Muscle of leg (tissue), 11 donors: ENCODE data around the gene HAAO. TPM values are rescaled to one million over a fixed set of nuclear protein-coding genes. Genes with fewer than 3 reads are reported as not detected.

Source experiments
- DNase-seq: peaks from one replicate; pipeline ENCODE4 v3.0.0; 2013
- H3K27ac ChIP-seq: one replicate; pipeline ENCODE4 v1.5.1; 2013; ENCODE audit warnings: mild to moderate bottlenecking, low read length, control low read depth
- H3K27me3 ChIP-seq: one replicate; pipeline ENCODE4 v1.6.1; 2013; ENCODE audit warnings: low read length; ENCODE audit not compliant: control insufficient read depth, insufficient read depth
- H3K36me3 ChIP-seq: one replicate; pipeline ENCODE4 v1.6.1; 2013; ENCODE audit warnings: low read length; ENCODE audit not compliant: control insufficient read depth, insufficient read depth
- H3K4me1 ChIP-seq: one replicate; pipeline ENCODE4 v1.6.1; 2013; ENCODE audit warnings: low read length; ENCODE audit not compliant: control insufficient read depth, insufficient read depth
- H3K4me3 ChIP-seq: one replicate; pipeline ENCODE4 v1.5.1; 2013; ENCODE audit warnings: low read length, control low read depth
- H3K9me3 ChIP-seq: replicated peaks from 2 replicates; pipeline ENCODE4 v1.6.1; 2013; ENCODE audit warnings: low read depth, low read length; ENCODE audit not compliant: control insufficient read depth
- WGBS: methylation state at CpG from one replicate; pipeline ENCODE4 v1.1.5; 2013; ENCODE audit warnings: missing lambda C conversion rate; ENCODE audit not compliant: insufficient coverage; 5-methylcytosine and 5-hydroxymethylcytosine counted together
- polyA plus RNA-seq, 8 donors: library from polyadenylated mRNA; unstranded; fragments of 120-200 nt; gene quantifications; one replicate each; pipeline versions ENCODE4 v1.2.1 to v1.2.3, GENCODE V29; 2013; ENCODE audit warnings: inconsistent platforms in 1 of 8, low replicate concordance in 1 of 8; ENCODE audit not compliant: insufficient read length in 8 of 8, insufficient read depth in 1 of 8
- total RNA-seq: library from RNA; stranded (reverse); fragments of 120-200 nt; gene quantifications from one replicate; pipeline ENCODE4 v1.2.4, GENCODE V29; 2013

HAAO gene
- total and polyA plus RNA-seq, 9 donors = 14.8 to 23.5 (median 18.6) TPM

- H3K36me3 ChIP-seq = no peaks in the 10 kb centered on the region
- H3K27ac ChIP-seq = no peak overlapping the region
- no peak overlapping the region for H3K4me3 ChIP-seq
- DNase-seq = no peak
- H3K27me3 ChIP-seq = no peaks in the 10 kb centered on the region
- no peaks in the 10 kb centered on the region for H3K9me3 ChIP-seq
- peaks cover 23% of the 10 kb centered on the region for H3K4me1 ChIP-seq
- WGBS = no CpG with 5 or more reads among the region's 3 CpGs
Measured at GRCh38 chr2:42804338-42804737, 12.0 kb upstream of the HAAO start.

DNA sequence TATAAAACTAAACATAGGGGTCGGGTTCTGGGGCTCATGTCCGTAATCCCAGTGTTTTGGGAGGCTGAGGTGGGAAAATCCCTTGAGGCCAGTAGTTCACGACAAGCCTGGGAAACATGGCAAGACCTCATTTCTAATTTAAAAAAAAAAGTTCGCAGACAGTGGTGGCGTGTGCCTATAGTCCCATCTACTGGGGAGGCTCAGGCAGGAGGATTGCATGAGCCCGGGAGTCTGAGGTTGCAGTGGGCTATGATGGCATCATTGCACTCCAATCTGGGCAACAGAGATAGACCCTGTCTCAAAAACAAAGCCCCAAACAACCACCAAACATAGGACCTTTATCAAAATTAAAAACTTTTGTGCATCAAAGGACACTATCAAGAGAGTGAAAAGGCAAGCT lies 9.8 kb upstream of the HAAO start:
- no peaks in the 10 kb centered on the region for H3K9me3 ChIP-seq
- H3K36me3 ChIP-seq = no peaks in the 10 kb centered on the region
- H3K4me1 ChIP-seq = peaks cover 15% of the 10 kb centered on the region
- H3K27me3 ChIP-seq = no peaks in the 10 kb centered on the region
- H3K27ac ChIP-seq = no peak overlapping the region
- no peak overlapping the region for H3K4me3 ChIP-seq
- WGBS = 88% methylated on average over 4 of the region's 6 CpGs
- DNase-seq = no peak

DNA sequence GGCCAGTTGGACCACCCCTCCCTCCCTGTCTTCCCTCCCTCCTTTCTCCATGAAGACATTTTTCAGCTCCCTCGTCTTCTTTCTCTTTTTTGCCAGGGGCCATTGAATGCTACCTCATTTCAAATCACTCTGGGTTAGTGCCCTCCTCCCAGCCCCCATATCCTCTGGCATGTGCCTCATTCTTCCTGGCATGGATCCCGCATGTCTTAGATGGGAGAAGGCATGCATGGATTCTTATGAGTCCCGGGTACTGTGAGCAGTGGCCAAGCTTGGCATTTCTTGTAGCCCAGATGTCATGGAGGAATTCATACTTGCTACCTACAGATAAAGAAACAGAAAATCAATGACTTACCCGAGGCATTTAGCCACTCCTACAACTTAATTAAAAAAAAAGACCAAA lies 9.0 kb upstream of the HAAO start:
- H3K36me3 ChIP-seq = no peaks in the 10 kb centered on the region
- H3K9me3 ChIP-seq = no peaks in the 10 kb centered on the region
- no peak overlapping the region for H3K4me3 ChIP-seq
- no peaks in the 10 kb centered on the region for H3K27me3 ChIP-seq
- peak overlapping the region; percentile 8 for H3K27ac ChIP-seq
- WGBS = 0% methylated on average over 1 of the region's 4 CpGs
- peak; percentile 47 for DNase-seq
- peaks cover 13% of the 10 kb centered on the region for H3K4me1 ChIP-seq

GRCh38 chr2:42800981-42801380 lies 8.6 kb upstream of the HAAO start:
- whole genome bisulfite sequencing = 0% methylated on average over 1 of the region's 2 CpGs
- no peak overlapping the region for H3K4me3 ChIP-seq
- H3K27ac ChIP-seq = peak overlapping the region; percentile 8
- H3K27me3 ChIP-seq = no peaks in the 10 kb centered on the region
- H3K36me3 ChIP-seq = no peaks in the 10 kb centered on the region
- H3K9me3 ChIP-seq = no peaks in the 10 kb centered on the region
- H3K4me1 ChIP-seq = peaks cover 13% of the 10 kb centered on the region
- peak; percentile 62 for DNase-seq

- Histone ChIP-seq H3K4me3 (no peak overlapping the region), H3K9me3 (no peaks in the 10 kb centered on the region), H3K4me1 (peaks cover 15% of the 10 kb centered on the region), H3K27me3 (no peaks in the 10 kb centered on the region), H3K27ac (peak overlapping the region; percentile 8), H3K36me3 (no peaks in the 10 kb centered on the region)
- 88% methylated on average over 2 of the region's 4 CpGs for whole genome bisulfite sequencing
- DNase-seq = no peak
Measured at GRCh38 chr2:42800461-42800962, 8.1 kb upstream of the HAAO start.

- Histone ChIP-seq H3K36me3 (no peaks in the 10 kb centered on the region), H3K4me3 (no peak overlapping the region), H3K27me3 (no peaks in the 10 kb centered on the region), H3K27ac (no peak overlapping the region), H3K9me3 (no peaks in the 10 kb centered on the region), H3K4me1 (peaks cover 12% of the 10 kb centered on the region)
- DNase-seq = no peak
- WGBS = no CpG with 5 or more reads among the region's 4 CpGs
Measured at GRCh38 chr2:42799881-42800280, 7.5 kb upstream of the HAAO start.

DNA sequence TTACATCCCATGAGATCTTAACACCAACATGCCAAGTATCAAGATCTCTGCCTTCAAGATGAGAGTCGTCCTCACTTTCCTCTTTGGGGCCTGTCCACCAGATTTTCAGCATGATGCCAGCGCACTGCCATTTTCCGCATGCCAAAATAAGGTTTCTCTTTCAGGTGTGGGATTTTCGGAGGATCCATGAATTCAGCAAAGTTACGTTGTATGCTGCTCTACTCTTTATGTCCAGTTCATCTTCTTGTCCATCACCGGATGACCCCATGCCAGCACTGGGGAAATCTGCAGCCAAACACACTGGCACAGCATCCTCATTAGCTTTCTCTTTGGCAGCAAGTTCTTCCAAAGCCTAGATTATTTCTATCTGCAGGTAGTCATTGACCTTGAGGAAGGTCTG lies 4.9 kb upstream of the HAAO start:
- no peaks in the 10 kb centered on the region for H3K27me3 ChIP-seq
- no peaks in the 10 kb centered on the region for H3K36me3 ChIP-seq
- no peaks in the 10 kb centered on the region for H3K9me3 ChIP-seq
- WGBS = 86% methylated on average over 5 of the region's 6 CpGs
- H3K4me3 ChIP-seq = no peak overlapping the region
- H3K27ac ChIP-seq = no peak overlapping the region
- no peak for DNase-seq
- peaks cover 22% of the 10 kb centered on the region for H3K4me1 ChIP-seq

- no peaks in the 10 kb centered on the region for H3K27me3 ChIP-seq
- H3K27ac ChIP-seq = peak overlapping the region; percentile 53
- H3K4me3 ChIP-seq = no peak overlapping the region
- no peaks in the 10 kb centered on the region for H3K36me3 ChIP-seq
- WGBS = no CpG with 5 or more reads among the region's 7 CpGs
- H3K4me1 ChIP-seq = peaks cover 25% of the 10 kb centered on the region
- H3K9me3 ChIP-seq = no peaks in the 10 kb centered on the region
- no peak for DNase-seq
Measured at GRCh38 chr2:42796427-42797248, 4.3 kb upstream of the HAAO start.

- H3K4me1 ChIP-seq = peaks cover 26% of the 10 kb centered on the region
- H3K4me3 ChIP-seq = no peak overlapping the region
- no peaks in the 10 kb centered on the region for H3K27me3 ChIP-seq
- WGBS = 80% methylated on average over 1 of the region's 3 CpGs
- H3K36me3 ChIP-seq = no peaks in the 10 kb centered on the region
- H3K9me3 ChIP-seq = no peaks in the 10 kb centered on the region
- DNase-seq = peak; percentile 52
- H3K27ac ChIP-seq = no peak overlapping the region
Measured at GRCh38 chr2:42795841-42796301, 3.5 kb upstream of the HAAO start.

- Histone ChIP-seq H3K4me1 (peaks cover 27% of the 10 kb centered on the region), H3K27me3 (no peaks in the 10 kb centered on the region), H3K9me3 (no peaks in the 10 kb centered on the region), H3K27ac (no peak overlapping the region), H3K4me3 (no peak overlapping the region), H3K36me3 (no peaks in the 10 kb centered on the region)
- no peak for DNase-seq
- WGBS = no CpG with 5 or more reads among the region's 6 CpGs
Measured at GRCh38 chr2:42795275-42795674, 2.9 kb upstream of the HAAO start.
